DMS114 treated with DMSO at 0.1 percent for 48 hours (cell line): ENCODE data around the gene SLC13A2.

ENCODE experiments used
- DNase-seq: peaks from one replicate; lab custom pipeline; 2025; ENCODE audit not compliant: unreplicated experiment; lab: John Stamatoyannopoulos, UW

Gene SLC13A2

DNA sequence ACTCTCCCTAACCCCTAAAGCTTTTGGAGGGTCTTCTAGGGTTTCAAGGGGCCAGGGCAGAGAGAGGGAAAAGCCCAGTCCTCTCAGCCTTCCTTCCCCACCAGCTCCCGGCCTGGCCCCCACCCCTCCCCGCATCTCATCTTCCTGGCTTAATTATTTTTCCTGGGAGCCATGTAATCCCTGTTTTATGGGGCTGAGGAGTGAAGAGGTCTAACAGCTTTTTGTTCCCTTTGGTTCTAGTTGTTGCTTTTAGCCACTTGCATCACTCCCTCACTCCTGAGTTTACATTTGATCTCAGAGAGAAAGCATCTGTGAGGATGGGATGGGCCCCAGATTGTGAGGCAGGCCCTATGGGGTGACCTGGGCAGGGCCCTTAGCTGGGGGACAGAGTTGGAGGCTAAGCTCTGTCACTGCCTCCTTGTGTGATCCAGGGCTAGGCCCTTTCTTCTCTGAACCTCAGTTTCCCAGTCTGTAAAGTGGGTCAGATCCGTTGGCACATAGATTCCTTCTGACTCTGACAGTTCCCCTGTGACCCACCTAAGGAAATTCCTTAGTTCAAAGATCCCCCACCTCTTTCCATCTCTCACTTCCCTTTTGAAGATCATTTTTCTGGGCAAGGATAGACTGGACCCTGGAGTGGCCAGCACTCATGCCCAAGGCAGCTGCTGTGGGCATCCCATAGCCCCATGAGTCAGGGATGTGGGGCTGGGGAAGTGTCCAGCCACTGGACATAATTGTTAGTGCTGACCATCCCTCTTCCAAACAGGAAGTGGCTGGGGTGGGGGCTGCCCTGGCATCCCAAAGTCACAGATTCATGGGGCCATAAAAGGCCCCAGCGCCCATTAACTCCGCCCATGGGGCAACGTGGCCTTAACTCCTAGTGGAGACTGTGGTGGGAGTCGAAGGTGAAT is 58.9 kb downstream of the SLC13A2 start:
- no peak for DNase-seq

GRCh38 chr17:28533091-28533807 is 59.8 kb downstream of the SLC13A2 start:
- DNase-seq, result no peak

GRCh38 chr17:28534740-28535375 is 61.4 kb downstream of the SLC13A2 start:
- DNase-seq, result no peak

GRCh38 chr17:28536532-28537218 is 63.2 kb downstream of the SLC13A2 start:
- DNase-seq, result no peak

DNA sequence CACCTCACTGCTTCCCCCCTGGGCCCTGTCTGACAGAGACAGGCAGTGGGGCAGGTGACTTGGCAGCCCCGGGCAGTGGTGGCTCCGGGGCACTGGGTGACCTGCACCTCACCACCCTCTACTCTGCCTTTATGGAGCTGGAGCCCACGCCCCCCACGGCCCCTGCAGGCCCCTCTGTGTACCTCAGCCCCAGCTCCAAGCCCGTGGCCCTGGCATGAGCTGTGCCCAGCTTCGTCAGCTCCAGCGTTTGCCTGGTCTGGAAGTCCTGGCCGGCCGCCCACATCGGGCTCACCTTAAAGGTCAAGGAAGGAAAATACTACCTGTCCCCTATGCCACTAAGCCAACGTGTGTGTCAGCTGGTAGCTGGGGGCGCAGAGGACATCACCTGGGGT is 63.8 kb downstream of the SLC13A2 start:
- DNase-seq, result no peak

DNA sequence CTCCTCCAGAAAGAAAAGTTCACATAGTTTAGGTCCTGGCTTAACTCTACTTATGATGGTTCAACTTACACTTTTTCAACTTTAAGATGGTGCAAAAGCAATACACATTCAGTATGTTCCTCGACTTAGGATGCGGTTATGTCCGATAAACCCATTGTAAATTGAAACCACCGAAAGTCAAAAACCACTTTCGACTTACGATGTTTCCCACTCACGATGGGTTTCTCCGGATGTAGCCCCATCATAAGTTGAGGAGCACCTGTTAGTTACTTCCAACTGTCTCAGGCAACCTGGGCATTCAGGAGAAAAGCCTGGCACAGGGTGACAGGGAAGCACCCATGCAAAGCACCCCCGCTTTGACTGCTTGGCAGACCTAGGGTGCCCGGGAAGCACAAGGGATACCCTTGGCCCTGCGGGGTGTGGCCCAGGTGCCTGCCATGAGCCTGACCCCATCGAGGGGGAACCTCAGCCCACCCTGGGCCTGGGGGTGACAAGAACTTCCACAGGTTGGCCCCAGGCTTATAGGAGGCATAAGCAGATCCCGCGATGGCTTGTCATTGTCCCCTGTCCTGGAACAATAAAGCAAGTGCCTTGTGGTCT is 65.0 kb downstream of the SLC13A2 start:
- no peak for DNase-seq

DNA sequence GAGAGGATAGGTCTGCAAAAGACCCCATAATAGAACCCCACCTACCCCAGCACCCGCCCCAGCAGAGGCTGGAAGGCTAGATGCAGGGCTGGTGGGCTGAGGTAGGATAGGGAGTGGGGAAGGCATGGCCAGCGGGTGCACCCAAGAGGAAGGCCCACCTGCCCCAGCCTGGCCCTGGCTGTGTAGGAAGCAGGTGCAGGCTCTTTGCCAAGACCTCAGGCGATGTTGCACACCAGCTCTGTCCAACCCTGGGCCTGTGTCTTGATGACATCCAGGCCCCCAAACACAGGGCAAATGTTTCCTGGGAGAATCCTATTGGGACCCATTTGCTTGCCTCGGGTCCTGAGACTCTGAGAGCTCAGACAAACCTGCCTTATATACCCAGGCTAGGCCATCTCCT is 66.8 kb downstream of the SLC13A2 start:
- no peak for DNase-seq

- no peak for DNase-seq
These were observed 68.0 kb downstream of the SLC13A2 start for GRCh38 chr17:28541439-28541838.

GRCh38 chr17:28544402-28545140 is 71.1 kb downstream of the SLC13A2 start:
- DNase-seq, result no peak

- no peak for DNase-seq
These were observed 71.7 kb downstream of the SLC13A2 start for GRCh38 chr17:28545141-28545503.

DNA sequence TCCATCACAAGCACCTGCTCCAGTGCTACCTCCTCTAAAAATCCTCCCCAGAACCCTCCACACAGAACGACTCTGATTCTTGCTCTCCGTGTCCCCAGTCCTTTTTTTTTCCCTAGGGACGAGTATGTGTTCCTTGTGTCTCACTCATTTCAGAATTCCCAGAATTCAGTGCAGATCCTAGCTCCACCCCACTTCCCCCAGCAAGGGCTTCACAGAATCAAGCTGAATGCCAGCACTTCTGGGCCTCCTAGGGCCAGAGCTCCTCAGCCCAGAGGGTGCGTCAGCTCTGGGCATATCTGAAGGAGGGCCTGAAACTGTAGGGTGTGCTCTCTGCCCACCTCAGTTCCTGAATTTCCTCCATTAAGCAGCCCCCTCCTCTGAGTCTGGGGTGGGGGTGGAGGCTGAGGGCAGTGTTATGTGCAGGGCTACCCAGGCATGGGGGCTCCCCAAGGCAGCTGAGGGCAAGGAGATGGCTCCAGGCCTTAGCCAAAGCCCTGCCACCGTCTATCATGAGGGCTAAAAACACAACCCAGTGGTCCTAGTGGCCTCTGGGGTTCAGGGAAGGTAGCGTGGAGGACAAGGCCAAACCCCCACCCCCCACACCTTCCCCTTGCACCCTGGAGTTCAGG is 72.5 kb downstream of the SLC13A2 start:
- no peak for DNase-seq

DNA sequence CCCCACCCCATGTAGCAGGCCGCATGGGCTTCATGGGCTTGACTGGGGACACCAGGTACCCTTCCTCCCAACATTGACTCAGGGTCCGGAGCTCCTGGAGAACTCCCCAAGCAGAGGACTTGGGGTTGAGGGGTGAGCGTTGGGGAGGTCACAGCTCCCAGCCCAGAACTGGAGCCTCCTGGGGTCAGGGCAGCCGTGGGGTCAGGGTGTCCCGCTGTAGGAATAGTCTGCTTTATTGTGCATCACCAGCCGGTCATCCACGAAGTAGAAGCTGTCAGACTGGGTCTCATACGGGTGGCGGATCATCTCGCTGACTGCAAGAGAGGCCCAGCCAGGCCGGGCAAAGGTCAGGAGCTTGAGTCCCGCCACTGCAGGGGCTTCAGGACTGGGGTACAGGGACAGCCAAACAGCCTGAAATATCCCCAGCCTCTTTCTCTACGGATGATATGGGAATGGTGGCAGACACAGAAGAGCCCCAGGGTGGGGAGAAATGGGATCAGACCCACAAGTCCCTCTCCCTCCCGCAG is 73.7 kb downstream of the SLC13A2 start:
- no peak for DNase-seq
